MM.1S (cell line): ENCODE results near the gene UGT1A10.
"Not testable (repeated sequence)": the region's sequence is repeated elsewhere in the genome, so short reads cannot be mapped to it uniquely, and the experiment has no call there.

Experiments
- DNase-seq: peaks from one replicate; pipeline ENCODE4 v3.0.0-alpha.2; 2015
- H2AFZ ChIP-seq: fragments of 300-600 bp; sonication (generic); 2 replicates; pipeline ENCODE4 v1.6.0; 2016; ENCODE audit warnings: antibody characterized with exemption, low read length
- H3F3A ChIP-seq: fragments of 300-600 bp; sonication (generic); 2 replicates; pipeline ENCODE4 v1.6.1; 2016; ENCODE audit warnings: mild to moderate bottlenecking, antibody characterized with exemption, low read length, moderate library complexity, mixed read lengths; ENCODE audit not compliant: insufficient read depth
- H3K27ac ChIP-seq: fragments of 300-600 bp; sonication (generic); 2 replicates; pipeline ENCODE4 v1.5.1; 2016; ENCODE audit warnings: mild to moderate bottlenecking, low read length
- H3K27me3 ChIP-seq: fragments of 300-600 bp; sonication (generic); replicated peaks from 2 replicates; pipeline ENCODE4 v1.6.0; 2016; ENCODE audit warnings: low read length; ENCODE audit not compliant: insufficient read depth
- H3K36me3 ChIP-seq: fragments of 300-600 bp; sonication (generic); replicated peaks from 2 replicates; pipeline ENCODE4 v1.6.1; 2016; ENCODE audit warnings: mild to moderate bottlenecking, low read length, mixed read lengths; ENCODE audit not compliant: insufficient read depth
- H3K4me1 ChIP-seq: fragments of 300-600 bp; sonication (generic); 2 replicates; pipeline ENCODE4 v1.6.1; 2016; ENCODE audit warnings: low read length, mixed read lengths
- H3K4me2 ChIP-seq: fragments of 300-600 bp; sonication (generic); 2 replicates; pipeline ENCODE4 v1.6.0; 2016; ENCODE audit warnings: low read depth, low read length
- H3K4me3 ChIP-seq: fragments of 300-600 bp; sonication (generic); 2 replicates; pipeline ENCODE4 v1.5.1; 2016; ENCODE audit warnings: low read length, mixed read lengths
- H3K79me2 ChIP-seq: fragments of 300-600 bp; sonication (generic); 2 replicates; pipeline ENCODE4 v1.6.1; 2016; ENCODE audit warnings: mixed run types, low read length, mixed read lengths
- H3K9ac ChIP-seq: fragments of 300-600 bp; sonication (generic); 2 replicates; pipeline ENCODE4 v1.6.1; 2016; ENCODE audit warnings: low read length, mixed read lengths
- H3K9me2 ChIP-seq: fragments of 300-600 bp; sonication (generic); replicated peaks from 2 replicates; pipeline ENCODE4 v1.6.1; 2016; ENCODE audit warnings: mild to moderate bottlenecking, low read length, mixed read lengths; ENCODE audit not compliant: insufficient read depth
- H3K9me3 ChIP-seq: fragments of 300-600 bp; sonication (generic); replicated peaks from 2 replicates; pipeline ENCODE4 v1.6.1; 2016; ENCODE audit warnings: mild to moderate bottlenecking, low read length, mixed read lengths; ENCODE audit not compliant: insufficient read depth
- H4K20me1 ChIP-seq: fragments of 300-600 bp; sonication (generic); 2 replicates; pipeline ENCODE4 v1.6.1; 2016; ENCODE audit warnings: mild to moderate bottlenecking, low read length, moderate library complexity, mixed read lengths; ENCODE audit not compliant: insufficient read depth
- EZH2 ChIP-seq: fragments of 300-600 bp; sonication (generic); optimal IDR thresholded peaks from 2 replicates; pipeline ENCODE3; 2017; ENCODE audit warnings: low read depth, mild to moderate bottlenecking, antibody characterized with exemption, low read length, mixed read lengths
- EZH2phosphoT487 ChIP-seq: fragments of 300-600 bp; sonication (generic); IDR thresholded peaks from 2 replicates; pipeline ENCODE4 v1.6.1; 2018; ENCODE audit warnings: antibody characterized with exemption, low read length
- TF ChIP-seq, protein P1 (sequence below): fragments of 300-600 bp; sonication (generic); IDR thresholded peaks from 2 replicates; pipeline ENCODE4 v1.5.1; 2016; ENCODE audit warnings: antibody characterized with exemption, low read length, mixed read lengths

The UGT1A10 gene

DNA sequence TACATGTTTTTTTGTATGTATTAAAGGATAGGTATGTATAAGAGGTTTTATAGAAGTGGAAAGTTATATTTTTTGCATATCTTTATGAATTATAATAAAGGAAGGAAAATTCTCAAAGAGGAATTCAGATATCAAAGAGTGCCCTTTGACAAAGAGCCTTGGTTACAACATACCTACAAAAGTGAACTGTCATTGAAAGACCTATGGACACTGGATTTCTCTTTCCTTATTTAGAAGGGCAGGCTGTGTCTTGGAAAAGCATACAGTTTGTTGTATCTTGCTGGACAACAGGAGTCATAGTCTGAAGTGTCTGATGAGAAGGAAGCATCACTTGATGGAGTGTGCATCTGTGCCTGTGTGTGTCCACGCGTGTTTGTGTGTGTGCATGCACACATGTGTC, 15.2 kb downstream of the UGT1A10 start:
- DNase-seq, result no peak
- Histone ChIP-seq H3K4me3 (no peak overlapping the region), H4K20me1 (no peaks in the 10 kb centered on the region), H3K9me3 (no peaks in the 10 kb centered on the region), H3K4me2 (no peak overlapping the region), H3F3A (no peaks in the 10 kb centered on the region), H3K9me2 (no peaks in the 10 kb centered on the region), H3K27me3 (no peaks in the 10 kb centered on the region), H3K27ac (no peak overlapping the region), H3K79me2 (no peaks in the 10 kb centered on the region), H3K36me3 (no peaks in the 10 kb centered on the region), H2AFZ (no peak overlapping the region), H3K4me1 (no peaks in the 10 kb centered on the region), H3K9ac (no peak overlapping the region)
- TF ChIP-seq EZH2phosphoT487, result no peak

DNA sequence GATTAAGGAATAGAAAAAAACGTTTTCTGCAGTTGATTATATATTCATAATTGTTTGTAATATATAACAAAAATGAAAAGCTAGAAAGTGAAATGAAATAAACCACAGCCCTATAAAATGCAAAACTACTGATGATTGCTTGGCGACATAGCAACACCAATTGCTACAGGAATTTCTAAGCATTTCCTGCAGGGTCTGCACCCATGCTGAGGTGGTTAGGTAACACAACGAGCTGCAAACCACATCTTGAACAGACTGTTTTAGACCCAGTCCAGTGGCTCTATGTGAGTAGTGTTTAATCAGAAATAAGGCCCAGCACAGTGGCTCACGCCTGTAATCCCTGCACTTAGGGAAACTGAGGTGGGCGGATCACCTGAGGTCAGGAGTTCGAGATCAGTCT, 18.3 kb downstream of the UGT1A10 start:
- TF ChIP-seq EZH2 (no peak), EZH2phosphoT487 (no peak)
- TF ChIP-seq, protein P1, sequence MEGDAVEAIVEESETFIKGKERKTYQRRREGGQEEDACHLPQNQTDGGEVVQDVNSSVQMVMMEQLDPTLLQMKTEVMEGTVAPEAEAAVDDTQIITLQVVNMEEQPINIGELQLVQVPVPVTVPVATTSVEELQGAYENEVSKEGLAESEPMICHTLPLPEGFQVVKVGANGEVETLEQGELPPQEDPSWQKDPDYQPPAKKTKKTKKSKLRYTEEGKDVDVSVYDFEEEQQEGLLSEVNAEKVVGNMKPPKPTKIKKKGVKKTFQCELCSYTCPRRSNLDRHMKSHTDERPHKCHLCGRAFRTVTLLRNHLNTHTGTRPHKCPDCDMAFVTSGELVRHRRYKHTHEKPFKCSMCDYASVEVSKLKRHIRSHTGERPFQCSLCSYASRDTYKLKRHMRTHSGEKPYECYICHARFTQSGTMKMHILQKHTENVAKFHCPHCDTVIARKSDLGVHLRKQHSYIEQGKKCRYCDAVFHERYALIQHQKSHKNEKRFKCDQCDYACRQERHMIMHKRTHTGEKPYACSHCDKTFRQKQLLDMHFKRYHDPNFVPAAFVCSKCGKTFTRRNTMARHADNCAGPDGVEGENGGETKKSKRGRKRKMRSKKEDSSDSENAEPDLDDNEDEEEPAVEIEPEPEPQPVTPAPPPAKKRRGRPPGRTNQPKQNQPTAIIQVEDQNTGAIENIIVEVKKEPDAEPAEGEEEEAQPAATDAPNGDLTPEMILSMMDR, result no peak

DNA sequence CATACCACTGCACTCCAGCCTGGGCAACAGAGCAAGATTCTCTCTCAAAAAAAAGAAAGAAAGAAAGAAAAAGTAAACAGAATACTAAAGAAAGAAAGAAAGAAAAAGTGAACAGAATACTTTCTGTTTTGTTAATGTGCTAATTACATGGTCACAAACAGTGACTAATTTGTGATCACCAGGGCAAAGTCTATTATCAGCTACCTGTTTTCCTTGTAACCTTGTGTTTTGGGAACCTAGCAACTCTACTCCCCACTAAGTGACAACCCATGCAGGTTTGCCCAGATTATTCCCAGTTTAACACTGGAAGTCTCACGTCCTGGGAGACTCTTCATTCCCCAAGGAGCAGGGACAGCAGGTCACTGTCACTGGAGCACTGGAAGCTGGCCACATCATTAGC, 18.8 kb downstream of the UGT1A10 start:
- Histone ChIP-seq H3K79me2 (no peaks in the 10 kb centered on the region), H4K20me1 (no peaks in the 10 kb centered on the region), H3K27ac (no peak overlapping the region), H3K9me2 (no peaks in the 10 kb centered on the region), H3K9ac (no peak overlapping the region), H3K9me3 (no peaks in the 10 kb centered on the region), H3F3A (no peaks in the 10 kb centered on the region), H3K27me3 (no peaks in the 10 kb centered on the region), H3K4me3 (no peak overlapping the region), H2AFZ (no peak overlapping the region), H3K4me2 (no peak overlapping the region), H3K4me1 (no peaks in the 10 kb centered on the region), H3K36me3 (no peaks in the 10 kb centered on the region)
- no peak for DNase-seq
- TF ChIP-seq EZH2 (no peak), EZH2phosphoT487 (no peak)
- TF ChIP-seq, protein P1, result no peak

More for the DNA sequence above, 18.3 kb downstream of the UGT1A10 start:
- no peaks in the 10 kb centered on the region for H3K9me3 ChIP-seq
- no peaks in the 10 kb centered on the region for H3K36me3 ChIP-seq
- H3K79me2 ChIP-seq, result no peaks in the 10 kb centered on the region
- H3K9ac ChIP-seq, result no peak overlapping the region
- no peaks in the 10 kb centered on the region for H4K20me1 ChIP-seq
- no peaks in the 10 kb centered on the region for H3K4me1 ChIP-seq
- H2AFZ ChIP-seq, result no peak overlapping the region
- no peaks in the 10 kb centered on the region for H3K9me2 ChIP-seq
- H3K27ac ChIP-seq, result no peak overlapping the region
- no peak for DNase-seq
- H3F3A ChIP-seq, result no peaks in the 10 kb centered on the region
- H3K27me3 ChIP-seq, result no peaks in the 10 kb centered on the region
- H3K4me2 ChIP-seq, result no peak overlapping the region
- H3K4me3 ChIP-seq, result no peak overlapping the region

DNA sequence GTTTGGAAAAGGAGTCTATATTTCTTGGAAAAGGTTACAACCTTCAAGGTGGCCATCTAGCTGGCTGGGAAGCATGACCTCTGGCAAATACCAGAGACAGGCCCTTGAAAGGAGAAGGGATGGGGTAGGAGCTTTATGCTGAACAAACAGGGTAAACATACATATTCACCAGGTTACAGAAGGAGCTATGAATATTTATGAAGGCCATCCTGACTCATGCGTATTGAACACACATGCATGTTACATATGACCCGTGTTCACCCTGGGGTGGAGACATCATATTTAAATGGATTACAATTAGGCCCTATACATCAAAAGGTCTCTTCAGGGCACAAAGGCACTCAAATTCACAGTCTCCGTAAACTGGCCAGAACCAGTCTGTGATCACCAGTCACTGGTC, 19.7 kb downstream of the UGT1A10 start:
- not testable (repeated sequence) for H2AFZ ChIP-seq, H3K4me1 ChIP-seq, DNase-seq, H4K20me1 ChIP-seq, H3K9ac ChIP-seq, H3K4me3 ChIP-seq, H3K9me2 ChIP-seq, H3F3A ChIP-seq, H3K9me3 ChIP-seq, H3K27ac ChIP-seq, H3K79me2 ChIP-seq, H3K36me3 ChIP-seq, H3K27me3 ChIP-seq, H3K4me2 ChIP-seq
